Lung (tissue), 12 donors: Measurements from ENCODE around the gene NRP2. TPM values are rescaled to one million over a fixed set of nuclear protein-coding genes. Genes with fewer than 3 reads are reported as not detected.
A peak's percentile ranks its signal among the peaks of the same experiment; 100 is the strongest.

ENCODE experiments used
- ATAC-seq: fragments of 200-7000 bp; cut with Tn5 transposase; one replicate; pipeline ENCODE4 v1.9.1; 2020; ENCODE audit warnings: moderate number of reproducible peaks; ENCODE audit not compliant: insufficient read depth, low FRiP score
- DNase-seq, 3 donors: peaks; one replicate each; pipeline ENCODE4 v3.0.0-alpha.2; 2013 to 2017
- H3K27ac ChIP-seq, 2 donors: one replicate each; pipeline ENCODE4 v1.5.1; 2013; ENCODE audit warnings: mild to moderate bottlenecking in 2 of 2, moderate library complexity in 2 of 2, control low read depth in 1 of 2, inconsistent platforms in 1 of 2, low read depth in 1 of 2, low read length in 1 of 2
- H3K27me3 ChIP-seq, 3 donors: one replicate each; pipeline ENCODE4 v1.5.1; 2013; ENCODE audit warnings: low read length in 2 of 3; ENCODE audit not compliant: control insufficient read depth in 3 of 3, insufficient read depth in 3 of 3
- H3K36me3 ChIP-seq, 4 donors: one replicate each; pipeline ENCODE4 v1.5.1; 2013; ENCODE audit warnings: low read length in 4 of 4, mild to moderate bottlenecking in 1 of 4, moderate library complexity in 1 of 4; ENCODE audit not compliant: control insufficient read depth in 4 of 4, insufficient read depth in 4 of 4
- H3K4me1 ChIP-seq, 5 donors: one replicate each; pipeline ENCODE4 v1.5.1; 2013; ENCODE audit warnings: low read length in 5 of 5, mild to moderate bottlenecking in 2 of 5, moderate library complexity in 1 of 5; ENCODE audit not compliant: control insufficient read depth in 5 of 5, insufficient read depth in 5 of 5
- H3K4me3 ChIP-seq: one replicate; pipeline ENCODE4 v1.5.1; 2013; ENCODE audit warnings: mild to moderate bottlenecking, control low read depth, moderate library complexity
- H3K9ac ChIP-seq, 2 donors: one replicate each; pipeline ENCODE4 v1.5.1; 2013; ENCODE audit warnings: low read length in 2 of 2, control low read depth in 1 of 2; ENCODE audit not compliant: insufficient read depth in 1 of 2
- H3K9me3 ChIP-seq, 4 donors: one replicate each; pipeline ENCODE4 v1.5.1; 2013; ENCODE audit warnings: low read length in 3 of 4, mild to moderate bottlenecking in 1 of 4, moderate library complexity in 1 of 4; ENCODE audit not compliant: control insufficient read depth in 4 of 4, insufficient read depth in 3 of 4
- CTCF ChIP-seq: IDR thresholded peaks from 2 replicates; pipeline ENCODE4 v1.5.1; 2012; ENCODE audit warnings: mild to moderate bottlenecking; ENCODE audit errors: control extremely low read depth, extremely low read depth
- WGBS, 2 donors: extraction: QIAGEN DNeasy Blood & Tissue Kit; methylation state at CpG; one replicate each; pipeline ENCODE4 v1.1.7; 2013; 5-methylcytosine and 5-hydroxymethylcytosine counted together
- polyA plus RNA-seq, 2 donors: library from polyadenylated mRNA; stranded (reverse); fragments of 200-250 nt; gene quantifications; one replicate each; pipeline ENCODE4 v1.2.1, GENCODE V29; 2013
- total RNA-seq, 2 donors: library from RNA; depleted of rRNA in 1 of 2; stranded (reverse); fragments of >200 nt in 1 of 2; gene quantifications; one replicate each; pipeline ENCODE4 v1.2.1, GENCODE V29; 2014 to 2021
- donor health status: control.
- donor health status: control.
- donor health status: Bipolar disorder and iron deficiency.
- donor health status: healthy.
- donor health status: DM: yes; HTN: yes; CAD: no.

The NRP2 gene
- total and polyA plus RNA-seq, 4 donors: 20.4 to 125 (median 63.2) TPM

- H3K36me3 ChIP-seq: no peaks in the 10 kb centered on the region
- H3K9me3 ChIP-seq: no peaks in the 10 kb centered on the region
- peak overlapping the region in 1 of 2 donors; percentile 36 for H3K9ac ChIP-seq
- no peak for ATAC-seq
- peaks cover 0 to 8% (median 4%) of the 10 kb centered on the region in 5 donors for H3K4me1 ChIP-seq
- DNase-seq: peak; percentile 26 to 87 (median 87)
- no peak overlapping the region for H3K27ac ChIP-seq
- 41 to 44% methylated on average over 7 of the region's 7 CpGs for WGBS, 2 donors
- TF ChIP-seq CTCF: peak; percentile 66
- H3K4me3 ChIP-seq: no peak overlapping the region
- H3K27me3 ChIP-seq: peaks cover 0 to 6% (median 0%) of the 10 kb centered on the region in 3 donors
Observed at GRCh38 chr2:205675861-205676516, 6.3 kb upstream of the NRP2 start.

GRCh38 chr2:205678541-205679142 is 3.7 kb upstream of the NRP2 start:
- Histone ChIP-seq H3K27me3 (peaks cover 0 to 4% (median 3%) of the 10 kb centered on the region in 3 donors), H3K9ac (no peak overlapping the region), H3K4me1 (peaks cover 0 to 26% (median 5%) of the 10 kb centered on the region in 5 donors), H3K4me3 (no peak overlapping the region), H3K9me3 (no peaks in the 10 kb centered on the region), H3K27ac (no peak overlapping the region), H3K36me3 (no peaks in the 10 kb centered on the region)
- 90 to 93% methylated on average over 9 of the region's 9 CpGs for WGBS, 2 donors
- DNase-seq: no peak
- ATAC-seq: no peak
- TF ChIP-seq CTCF: no peak

- no peak for DNase-seq
- H3K4me1 ChIP-seq: peaks cover 0 to 34% (median 5%) of the 10 kb centered on the region in 5 donors
- ATAC-seq: no peak
- TF ChIP-seq CTCF: no peak
- no peak overlapping the region for H3K27ac ChIP-seq
- H3K27me3 ChIP-seq: peaks cover 0 to 4% (median 3%) of the 10 kb centered on the region in 3 donors
- 67 to 72% methylated on average over 5 of the region's 5 CpGs for WGBS, 2 donors
- no peaks in the 10 kb centered on the region for H3K9me3 ChIP-seq
- H3K36me3 ChIP-seq: no peaks in the 10 kb centered on the region
- no peak overlapping the region for H3K9ac ChIP-seq
- H3K4me3 ChIP-seq: no peak overlapping the region
Observed at GRCh38 chr2:205679410-205680009, 2.8 kb upstream of the NRP2 start.
